K562 (cell line): ENCODE results near the gene TOM1L2. TPM values are rescaled to one million over a fixed set of nuclear protein-coding genes. Genes with fewer than 3 reads are reported as not detected.

Experiments used
- ARHGAP35 ChIP-seq: fragments of 450-650 bp; IDR thresholded peaks from 2 replicates; pipeline ENCODE4 v1.6.1; 2018; ENCODE audit not compliant: partially characterized antibody
- CBX5 ChIP-seq: IDR thresholded peaks from 2 replicates; pipeline ENCODE4 v1.6.1; 2014; ENCODE audit warnings: low read depth, borderline replicate concordance
- CHCHD3 ChIP-seq: fragments of 250-450 bp; sonication (Bioruptor Pico); IDR thresholded peaks from 2 replicates; pipeline ENCODE4 v2.1.2; 2022; ENCODE audit warnings: mild to moderate bottlenecking
- DDX20 ChIP-seq: fragments of 450-650 bp; IDR thresholded peaks from 2 replicates; pipeline ENCODE4 v1.6.1; 2016; ENCODE audit warnings: missing genetic modification characterization, low read depth, mild to moderate bottlenecking, missing compliant biosample characterization, moderate library complexity
- ERF ChIP-seq: fragments of 450-650 bp; formaldehyde crosslinking; IDR thresholded peaks from 2 replicates; pipeline ENCODE4 v1.4.0; 2020; ENCODE audit warnings: mild to moderate bottlenecking, mixed read lengths
- HMG20A ChIP-seq: fragments of 450-650 bp; formaldehyde crosslinking; conservative IDR thresholded peaks from 2 replicates; pipeline ENCODE4 v1.4.0; 2020; ENCODE audit warnings: mild to moderate bottlenecking, mixed read lengths
- JUNB ChIP-seq: fragments of 450-650 bp; formaldehyde crosslinking; conservative IDR thresholded peaks from 2 replicates; pipeline ENCODE4 v1.4.0; 2020; ENCODE audit warnings: mild to moderate bottlenecking
- PCBP2 ChIP-seq: fragments of 200-400 bp; formaldehyde crosslinking; IDR thresholded peaks from 2 replicates; pipeline ENCODE4 v1.6.1; 2018; ENCODE audit warnings: low read length, low read depth, mild to moderate bottlenecking, moderate library complexity; ENCODE audit not compliant: poor library complexity, severe bottlenecking
- PML ChIP-seq: IDR thresholded peaks from 2 replicates; pipeline ENCODE4 v1.6.1; 2012; ENCODE audit warnings: low read length, inconsistent platforms
- RCOR1 ChIP-seq, 2 experiments: IDR thresholded peaks; 2 replicates each; pipeline ENCODE4 v1.6.1; 2012; ENCODE audit warnings: low read depth in 2 of 2, low read length in 2 of 2, borderline replicate concordance in 1 of 2, improper control_type of control experiment in 1 of 2
- RNF2 ChIP-seq: sonication (generic); IDR thresholded peaks from 2 replicates; pipeline ENCODE4 v1.6.1; 2016
- STAT5B ChIP-seq: fragments of 250-450 bp; sonication (Bioruptor Pico); IDR thresholded peaks from 2 replicates; pipeline ENCODE4 v1.8.0; 2021; ENCODE audit warnings: mild to moderate bottlenecking, inconsistent platforms
- ZBED1 ChIP-seq: IDR thresholded peaks from 2 replicates; pipeline ENCODE4 v1.6.1; 2014
- ZFPM2 ChIP-seq: fragments of 250-450 bp; sonication (Bioruptor Pico); IDR thresholded peaks from 2 replicates; pipeline ENCODE4 v1.5.1; 2022; ENCODE audit warnings: mild to moderate bottlenecking
- polyA plus RNA-seq, 8 experiments: library from polyadenylated mRNA; depleted of rRNA in 4 of 8; stranded (reverse) in 5 of 8; unstranded in 3 of 8; fragments of >200 nt; fragmentation: Nextera tagmentation in 2 of 8; fragmentation: Illumina TruSeq in 1 of 8; extraction: Ambion mirVana in 2 of 8; extraction: Trizol in 1 of 8; gene quantifications; 2 replicates each; pipeline versions ENCODE4 v1.2.1 to v1.2.3, GENCODE V29; 2011 to 2014; ENCODE audit warnings: inconsistent platforms in 1 of 8, missing spikeins in 1 of 8
- total RNA-seq, 7 experiments: library from RNA; depleted of rRNA in 6 of 7; stranded (reverse); fragments of >200 nt in 6 of 7; fragmentation: Illumina TruSeq in 2 of 7; extraction: Trizol in 2 of 7; gene quantifications; 2 replicates each; pipeline versions ENCODE4 v1.2.1 to v1.2.3, GENCODE V29; 2011 to 2021; ENCODE audit warnings: low replicate concordance in 1 of 7
- TF ChIP-seq, protein P1 (sequence below), 3 experiments: IDR thresholded peaks in 2 of 3; conservative IDR thresholded peaks in 1 of 3; 2 replicates each; pipeline ENCODE4 v1.5.1; 2011 to 2012; ENCODE audit warnings: low read length in 3 of 3, mild to moderate bottlenecking in 3 of 3, control low read depth in 2 of 3, improper control_type of control experiment in 1 of 3, inconsistent platforms in 1 of 3, low read depth in 1 of 3, mixed read lengths in 1 of 3, moderate library complexity in 1 of 3; ENCODE audit not compliant: insufficient read depth in 2 of 3
- TF ChIP-seq, protein P2 (sequence below): IDR thresholded peaks from 3 replicates; pipeline ENCODE4 v1.6.1; 2011; ENCODE audit warnings: borderline replicate concordance, mild to moderate bottlenecking, moderate library complexity; ENCODE audit not compliant: insufficient read length; ENCODE audit errors: extremely low read depth
- TF ChIP-seq, protein P3 (sequence below): sonication (generic); formaldehyde crosslinking; IDR thresholded peaks from 2 replicates; pipeline ENCODE4 v1.8.0; 2022; ENCODE audit warnings: mild to moderate bottlenecking, missing genetic modification reagents
- TF ChIP-seq, protein P4 (sequence below): IDR thresholded peaks from 2 replicates; pipeline ENCODE4 v1.6.1; 2011; ENCODE audit warnings: borderline replicate concordance, low read depth, mild to moderate bottlenecking, moderate library complexity, low read length; ENCODE audit not compliant: insufficient read depth, poor library complexity, severe bottlenecking

TOM1L2 gene
- total and polyA plus RNA-seq, 9 of the 15 experiments (the other 6 are each of a cell fraction or from before 2014, with no cell fraction given): 0.07 to 6.0 (median 2.5) TPM

DNA sequence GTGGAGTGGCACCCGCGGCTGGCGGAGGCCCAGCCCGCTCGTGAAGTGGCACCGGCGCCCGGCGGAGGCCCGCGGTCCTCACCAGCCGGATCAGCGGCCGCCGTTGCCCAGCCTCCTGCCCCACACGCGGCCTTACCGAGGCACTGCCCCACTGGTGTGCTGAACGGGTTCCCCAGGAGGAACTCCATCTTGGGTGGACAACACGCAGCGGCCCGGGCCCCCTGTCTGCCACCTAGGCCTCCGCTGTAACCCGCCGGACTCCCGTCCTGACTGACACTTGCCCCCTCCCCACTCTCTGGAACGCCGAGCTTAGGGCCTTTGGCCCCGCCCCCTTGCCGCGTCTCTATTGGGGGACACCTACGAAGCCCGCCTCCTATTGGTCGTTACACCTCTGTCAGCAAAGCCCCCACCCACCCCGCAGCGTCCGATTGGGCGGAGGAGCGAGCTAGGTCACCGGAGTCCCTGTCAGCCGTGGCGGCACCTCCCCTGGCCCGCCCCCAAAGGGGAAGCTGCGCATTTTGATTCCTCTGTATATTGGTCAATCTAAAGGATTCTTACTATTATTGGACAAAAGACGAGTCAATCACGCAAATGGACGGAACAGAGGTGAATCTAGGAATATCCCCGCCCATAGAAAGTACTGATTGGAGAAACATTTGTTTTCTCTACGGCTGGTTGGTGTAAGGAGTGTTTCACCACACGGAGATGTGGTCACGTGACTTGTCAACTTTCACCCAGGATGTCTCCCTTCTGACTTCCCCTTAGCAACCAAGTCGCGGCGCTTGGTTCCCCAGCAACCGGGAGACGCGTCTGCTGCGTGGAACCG is at the start of gene TOM1L2, which contains the start of gene DRC3 (continued):
- TF ChIP-seq, protein P1, sequence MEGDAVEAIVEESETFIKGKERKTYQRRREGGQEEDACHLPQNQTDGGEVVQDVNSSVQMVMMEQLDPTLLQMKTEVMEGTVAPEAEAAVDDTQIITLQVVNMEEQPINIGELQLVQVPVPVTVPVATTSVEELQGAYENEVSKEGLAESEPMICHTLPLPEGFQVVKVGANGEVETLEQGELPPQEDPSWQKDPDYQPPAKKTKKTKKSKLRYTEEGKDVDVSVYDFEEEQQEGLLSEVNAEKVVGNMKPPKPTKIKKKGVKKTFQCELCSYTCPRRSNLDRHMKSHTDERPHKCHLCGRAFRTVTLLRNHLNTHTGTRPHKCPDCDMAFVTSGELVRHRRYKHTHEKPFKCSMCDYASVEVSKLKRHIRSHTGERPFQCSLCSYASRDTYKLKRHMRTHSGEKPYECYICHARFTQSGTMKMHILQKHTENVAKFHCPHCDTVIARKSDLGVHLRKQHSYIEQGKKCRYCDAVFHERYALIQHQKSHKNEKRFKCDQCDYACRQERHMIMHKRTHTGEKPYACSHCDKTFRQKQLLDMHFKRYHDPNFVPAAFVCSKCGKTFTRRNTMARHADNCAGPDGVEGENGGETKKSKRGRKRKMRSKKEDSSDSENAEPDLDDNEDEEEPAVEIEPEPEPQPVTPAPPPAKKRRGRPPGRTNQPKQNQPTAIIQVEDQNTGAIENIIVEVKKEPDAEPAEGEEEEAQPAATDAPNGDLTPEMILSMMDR (IDR thresholded peaks at IDR 0.05 in 2 of 3, conservative IDR thresholded peaks at IDR 0.05 in 1 of 3; ENCODE audit: insufficient read depth in 2 of 3, low read depth in 1 of 3, low read length in 3 of 3): peak in 1 of 3 experiments; percentile 16; a peak in 2 of 6 replicates
- TF ChIP-seq ZFPM2 (CRISPR knock-in tag) (no peak), HMG20A (CRISPR knock-in tag) (no peak), JUNB (no peak), RCOR1 (IDR thresholded peaks at IDR 0.05; ENCODE audit: borderline replicate concordance in 1 of 2, low read depth in 2 of 2, low read length in 2 of 2) (peak in 1 of 2 experiments; percentile 14; a peak in 1 of 4 replicates), RNF2 (no peak), ARHGAP35 (no peak), PCBP2 (no peak), ERF (no peak), CHCHD3 (CRISPR knock-in tag) (no peak), ZBED1 (no peak), PML (no peak), DDX20 (tag) (no peak), STAT5B (CRISPR knock-in tag) (no peak), CBX5 (no peak)
- TF ChIP-seq, protein P2, sequence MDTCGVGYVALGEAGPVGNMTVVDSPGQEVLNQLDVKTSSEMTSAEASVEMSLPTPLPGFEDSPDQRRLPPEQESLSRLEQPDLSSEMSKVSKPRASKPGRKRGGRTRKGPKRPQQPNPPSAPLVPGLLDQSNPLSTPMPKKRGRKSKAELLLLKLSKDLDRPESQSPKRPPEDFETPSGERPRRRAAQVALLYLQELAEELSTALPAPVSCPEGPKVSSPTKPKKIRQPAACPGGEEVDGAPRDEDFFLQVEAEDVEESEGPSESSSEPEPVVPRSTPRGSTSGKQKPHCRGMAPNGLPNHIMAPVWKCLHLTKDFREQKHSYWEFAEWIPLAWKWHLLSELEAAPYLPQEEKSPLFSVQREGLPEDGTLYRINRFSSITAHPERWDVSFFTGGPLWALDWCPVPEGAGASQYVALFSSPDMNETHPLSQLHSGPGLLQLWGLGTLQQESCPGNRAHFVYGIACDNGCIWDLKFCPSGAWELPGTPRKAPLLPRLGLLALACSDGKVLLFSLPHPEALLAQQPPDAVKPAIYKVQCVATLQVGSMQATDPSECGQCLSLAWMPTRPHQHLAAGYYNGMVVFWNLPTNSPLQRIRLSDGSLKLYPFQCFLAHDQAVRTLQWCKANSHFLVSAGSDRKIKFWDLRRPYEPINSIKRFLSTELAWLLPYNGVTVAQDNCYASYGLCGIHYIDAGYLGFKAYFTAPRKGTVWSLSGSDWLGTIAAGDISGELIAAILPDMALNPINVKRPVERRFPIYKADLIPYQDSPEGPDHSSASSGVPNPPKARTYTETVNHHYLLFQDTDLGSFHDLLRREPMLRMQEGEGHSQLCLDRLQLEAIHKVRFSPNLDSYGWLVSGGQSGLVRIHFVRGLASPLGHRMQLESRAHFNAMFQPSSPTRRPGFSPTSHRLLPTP: no peak
- TF ChIP-seq, protein P3, sequence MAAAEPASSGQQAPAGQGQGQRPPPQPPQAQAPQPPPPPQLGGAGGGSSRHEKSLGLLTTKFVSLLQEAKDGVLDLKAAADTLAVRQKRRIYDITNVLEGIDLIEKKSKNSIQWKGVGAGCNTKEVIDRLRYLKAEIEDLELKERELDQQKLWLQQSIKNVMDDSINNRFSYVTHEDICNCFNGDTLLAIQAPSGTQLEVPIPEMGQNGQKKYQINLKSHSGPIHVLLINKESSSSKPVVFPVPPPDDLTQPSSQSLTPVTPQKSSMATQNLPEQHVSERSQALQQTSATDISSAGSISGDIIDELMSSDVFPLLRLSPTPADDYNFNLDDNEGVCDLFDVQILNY: no peak
- TF ChIP-seq, protein P4, sequence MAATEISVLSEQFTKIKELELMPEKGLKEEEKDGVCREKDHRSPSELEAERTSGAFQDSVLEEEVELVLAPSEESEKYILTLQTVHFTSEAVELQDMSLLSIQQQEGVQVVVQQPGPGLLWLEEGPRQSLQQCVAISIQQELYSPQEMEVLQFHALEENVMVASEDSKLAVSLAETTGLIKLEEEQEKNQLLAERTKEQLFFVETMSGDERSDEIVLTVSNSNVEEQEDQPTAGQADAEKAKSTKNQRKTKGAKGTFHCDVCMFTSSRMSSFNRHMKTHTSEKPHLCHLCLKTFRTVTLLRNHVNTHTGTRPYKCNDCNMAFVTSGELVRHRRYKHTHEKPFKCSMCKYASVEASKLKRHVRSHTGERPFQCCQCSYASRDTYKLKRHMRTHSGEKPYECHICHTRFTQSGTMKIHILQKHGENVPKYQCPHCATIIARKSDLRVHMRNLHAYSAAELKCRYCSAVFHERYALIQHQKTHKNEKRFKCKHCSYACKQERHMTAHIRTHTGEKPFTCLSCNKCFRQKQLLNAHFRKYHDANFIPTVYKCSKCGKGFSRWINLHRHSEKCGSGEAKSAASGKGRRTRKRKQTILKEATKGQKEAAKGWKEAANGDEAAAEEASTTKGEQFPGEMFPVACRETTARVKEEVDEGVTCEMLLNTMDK: peak; percentile 18
